Gastroesophageal sphincter (tissue), 3 donors: ENCODE results near the gene PTPRD.

ENCODE experiments used
- CTCF ChIP-seq, 4 experiments: fragments of 200-600 bp in 2 of 4; fragments of 450-650 bp in 2 of 4; sonication (generic) in 1 of 4; IDR thresholded peaks; one replicate each; pipeline ENCODE4 v1.5.1; 2017 to 2019; ENCODE audit warnings: antibody characterized with exemption in 4 of 4, mild to moderate bottlenecking in 2 of 4, moderate library complexity in 2 of 4
- EP300 ChIP-seq: sonication (generic); formaldehyde crosslinking; IDR thresholded peaks from one replicate; pipeline ENCODE4 v1.6.1; 2017; ENCODE audit warnings: antibody characterized with exemption, mild to moderate bottlenecking
- POLR2A ChIP-seq, 2 donors: fragments of 450-650 bp; IDR thresholded peaks; one replicate each; pipeline ENCODE4 v1.6.1; 2017; ENCODE audit warnings: antibody characterized with exemption in 2 of 2, mild to moderate bottlenecking in 2 of 2, moderate library complexity in 1 of 2

DNA sequence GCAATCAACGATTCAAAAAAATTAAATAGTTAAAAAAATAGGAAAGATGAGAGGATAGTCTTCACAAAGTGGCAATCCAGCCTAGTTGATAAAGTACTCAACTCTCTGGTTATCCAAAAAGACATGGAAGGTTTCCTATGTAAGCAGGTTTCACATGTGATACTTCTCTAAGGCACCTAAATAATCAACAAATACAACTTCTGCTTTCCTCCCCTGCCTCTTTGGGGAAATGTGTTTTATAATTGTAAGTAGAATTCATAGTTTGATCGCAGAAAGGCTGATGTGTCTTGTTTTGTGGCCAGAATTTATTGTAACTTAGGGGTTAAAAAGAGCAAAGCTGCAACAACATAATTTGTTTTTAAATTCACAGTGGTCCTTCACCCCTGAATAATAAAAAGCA lies 1957.7 kb downstream of the PTPRD start:
- no peak for TF ChIP-seq POLR2A (IDR thresholded peaks at IDR 0.05)
- TF ChIP-seq CTCF (IDR thresholded peaks at IDR 0.05), result no peak
- TF ChIP-seq EP300, result no peak
